Stimulated activated CD8-positive, alpha-beta memory T cell treated with anti-CD3 and anti-CD28 coated beads, Interleukin-15, amount 100 ng/mL, for 4 hours (primary cell): ENCODE results near the gene SLC29A3.

ENCODE experiments used
- DNase-seq, 2 donors: peaks; one replicate each; pipeline ENCODE4 v3.0.0-alpha.2; 2020; ENCODE audit warnings: low read depth in 2 of 2

SLC29A3 gene

DNA sequence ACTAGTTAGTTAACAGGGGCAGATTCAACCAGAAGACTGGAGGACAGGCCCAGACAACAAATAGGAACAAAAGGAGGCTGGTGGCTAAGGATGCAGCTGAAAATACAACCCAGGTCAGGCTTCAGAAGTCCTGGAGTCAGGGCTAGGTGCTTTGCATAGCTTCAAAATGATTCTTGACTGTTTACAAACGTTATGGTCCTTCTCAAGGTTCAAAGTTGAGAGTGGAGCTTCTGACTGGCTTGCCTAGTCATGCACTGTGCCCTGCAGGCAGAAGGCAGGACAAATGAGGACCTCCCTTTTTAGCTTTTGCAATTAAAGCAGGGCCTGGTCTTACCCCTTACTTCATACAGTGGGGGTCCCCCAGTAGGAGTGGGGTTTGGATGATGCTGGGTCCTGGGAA is 73.2 kb downstream of the SLC29A3 start:
- no peak for DNase-seq

DNA sequence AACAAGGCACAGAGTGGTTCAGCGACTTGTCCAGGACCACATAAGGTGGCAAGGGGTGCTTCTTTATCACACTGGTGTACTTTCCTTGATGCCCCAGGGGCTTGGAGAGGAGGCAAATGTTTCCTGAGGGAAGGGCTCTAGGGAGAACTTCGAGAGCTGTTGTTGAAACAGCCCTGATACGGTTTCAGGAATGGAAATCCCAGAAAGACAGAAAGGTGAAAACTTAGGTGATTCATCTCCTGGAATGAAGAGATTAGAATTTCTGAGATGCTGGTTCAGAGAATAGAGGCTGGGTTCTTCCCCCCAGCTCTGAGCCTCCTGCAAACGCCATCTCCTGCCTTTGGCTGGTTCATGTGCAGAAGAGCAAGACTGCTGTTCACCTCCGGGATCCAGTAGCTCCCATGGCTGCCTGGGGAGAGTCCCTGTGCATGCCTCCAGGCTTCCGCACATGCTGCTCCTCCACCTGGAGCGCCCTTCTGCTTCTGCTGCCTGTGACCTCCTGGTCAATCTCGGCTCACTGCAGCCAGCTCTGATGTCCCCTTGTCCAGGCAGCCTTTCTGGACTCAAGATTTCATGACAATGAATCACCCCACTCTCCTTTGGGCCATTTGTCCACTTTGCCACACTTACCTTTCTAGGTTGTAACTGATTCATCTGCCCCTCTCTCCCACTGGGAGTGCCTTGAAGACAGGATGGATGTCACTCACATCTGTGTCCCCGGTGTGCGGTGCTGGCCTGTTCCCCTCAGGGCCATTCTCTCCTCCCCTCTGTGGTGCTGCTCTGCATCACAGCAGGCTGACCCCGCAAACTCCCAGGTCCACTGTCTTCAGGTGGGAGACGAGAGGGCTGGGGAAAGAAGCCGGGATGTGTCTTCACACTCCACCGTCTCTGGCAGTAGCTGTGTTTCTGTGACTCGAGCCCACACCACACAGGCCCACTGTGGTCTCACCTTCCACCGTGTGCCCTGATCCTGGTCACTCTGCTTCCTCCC is 74.0 kb downstream of the SLC29A3 start:
- DNase-seq: no peak

DNA sequence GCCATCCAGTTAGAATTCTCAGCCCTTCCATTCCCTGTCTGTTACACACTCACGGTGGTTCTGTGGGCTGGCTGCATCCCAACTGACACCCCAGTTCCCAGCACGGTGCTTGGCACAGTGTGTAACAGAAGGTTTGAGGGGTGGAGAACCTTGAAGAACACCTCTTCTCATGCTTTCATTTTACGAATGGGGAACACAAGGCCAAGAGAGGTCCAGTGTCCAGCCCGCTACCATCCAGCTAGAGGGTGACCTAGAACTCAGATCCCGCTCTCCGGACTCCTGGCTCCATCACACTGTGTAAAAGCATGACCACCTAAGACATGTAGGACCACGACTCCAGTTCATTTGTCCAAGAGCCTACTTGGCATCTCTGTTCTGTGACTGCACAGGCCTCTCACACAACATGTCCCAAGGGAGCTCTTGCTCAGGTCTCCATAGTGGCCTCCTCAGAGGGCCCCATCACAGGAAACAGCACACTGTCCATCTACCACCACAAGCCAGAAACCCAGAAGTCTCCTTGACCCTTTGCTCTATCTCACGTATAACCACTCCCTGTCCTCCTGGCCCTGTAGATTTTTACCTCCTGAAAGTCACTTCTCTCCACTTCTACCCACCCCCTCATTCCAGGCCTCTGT is 74.9 kb downstream of the SLC29A3 start:
- no peak for DNase-seq

DNA sequence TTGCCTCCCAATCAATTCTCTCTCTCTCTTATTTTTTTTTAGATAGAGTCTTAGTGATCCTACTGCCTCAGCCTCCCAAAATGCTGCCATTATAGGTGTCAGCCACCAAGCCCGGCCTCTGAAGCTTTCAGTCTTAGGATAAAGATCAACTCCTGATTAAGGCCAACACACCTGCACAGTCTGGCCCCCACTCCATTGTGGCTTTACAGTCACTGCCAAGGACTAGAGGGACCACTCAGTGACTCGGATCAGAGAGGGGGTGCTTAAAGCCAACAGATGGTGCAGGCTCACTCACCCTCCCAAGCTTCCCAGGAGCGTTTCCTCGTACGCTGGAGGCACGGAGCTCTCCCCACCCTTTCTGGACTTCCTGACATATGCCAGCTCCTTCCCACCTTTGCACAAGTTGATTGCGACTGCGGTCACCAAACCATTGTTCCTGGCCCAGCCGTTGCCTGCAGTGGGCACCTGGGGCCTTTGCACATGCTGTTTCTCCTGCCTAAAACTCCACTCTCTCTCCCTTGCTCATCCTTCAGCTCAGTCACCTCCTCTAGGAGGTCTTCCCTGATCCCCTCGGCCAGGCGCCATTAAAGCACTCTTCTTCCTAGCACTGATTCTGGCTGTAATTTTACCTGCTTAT is 76.0 kb downstream of the SLC29A3 start:
- DNase-seq: no peak

DNA sequence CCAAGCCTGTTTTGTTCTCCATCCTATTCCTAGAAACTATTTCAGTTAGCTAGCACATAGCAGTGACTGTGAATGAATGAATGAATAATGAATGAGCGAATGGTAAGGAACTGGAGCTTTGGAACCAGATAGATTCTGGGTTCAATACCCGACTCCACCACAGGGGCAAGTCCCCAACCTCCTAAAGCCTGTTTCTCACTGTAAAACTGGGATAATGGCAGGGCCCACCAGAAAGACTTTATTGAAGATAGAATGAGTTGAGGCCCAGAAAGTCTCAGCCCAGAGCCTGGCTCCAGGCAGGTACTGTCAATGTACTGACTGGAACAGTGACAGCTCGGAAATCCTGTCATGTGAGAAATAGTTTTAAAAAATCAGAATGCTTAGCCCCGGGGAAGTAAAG is 76.6 kb downstream of the SLC29A3 start:
- no peak for DNase-seq

DNA sequence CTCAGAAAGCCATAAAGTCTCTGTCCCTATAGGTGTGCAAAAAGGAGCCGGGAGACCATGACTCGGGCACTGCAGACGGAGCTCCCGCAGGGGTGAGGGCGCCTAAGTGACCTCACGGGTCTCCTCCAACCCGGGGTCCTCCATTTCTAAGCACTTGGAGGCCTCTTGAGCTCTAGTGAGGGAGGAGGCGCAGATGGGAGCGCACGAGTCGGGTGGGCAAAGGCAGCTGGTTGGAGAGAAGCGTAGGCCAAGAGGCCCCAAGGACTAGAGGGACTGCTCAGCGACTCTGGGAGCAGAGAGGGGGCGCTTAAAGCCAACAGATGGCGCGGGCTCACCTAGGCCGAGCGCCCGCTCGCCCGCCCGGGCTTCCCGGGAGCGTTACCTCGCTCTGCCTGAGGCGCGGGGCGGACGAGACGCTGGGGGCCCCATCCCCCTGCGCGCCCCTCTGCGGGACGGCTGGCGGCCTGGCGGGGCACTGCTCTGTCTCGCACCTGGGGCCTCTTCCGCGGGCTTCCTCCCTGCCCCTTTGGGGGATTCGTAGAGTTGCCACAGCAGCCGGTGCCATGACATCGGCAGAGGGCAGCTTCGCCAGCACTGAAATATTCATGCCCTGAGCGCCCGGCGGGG is 77.1 kb downstream of the SLC29A3 start:
- DNase-seq: no peak

DNA sequence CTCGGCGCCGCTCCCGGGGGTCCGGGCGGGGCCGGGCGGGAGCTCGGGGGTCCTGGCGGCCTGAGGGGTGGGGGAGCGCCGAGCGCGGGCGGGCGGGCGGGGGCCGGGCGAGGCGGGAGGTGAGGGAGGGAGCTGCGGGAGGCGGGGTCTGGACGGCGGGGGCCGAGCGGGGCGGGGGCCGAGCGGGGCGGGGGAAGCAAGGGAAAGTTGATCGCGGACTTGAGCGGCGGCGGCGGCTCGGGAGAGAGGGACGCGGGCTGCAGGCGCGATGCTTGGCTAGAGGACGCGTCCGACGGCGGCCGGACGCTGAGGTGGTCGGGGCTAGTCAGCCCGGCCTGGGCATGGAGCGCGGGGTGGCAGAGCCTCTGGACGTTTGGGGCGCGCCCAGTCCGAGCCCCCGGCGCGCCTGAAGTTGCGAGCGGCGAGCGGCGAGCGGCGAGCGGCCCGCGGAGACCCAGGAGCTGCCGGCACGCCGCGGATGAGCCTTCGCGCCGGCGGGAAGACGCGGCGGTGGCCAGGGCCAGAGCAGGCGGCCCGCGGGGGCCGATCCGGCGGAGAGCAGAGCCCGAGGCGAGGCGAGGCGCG is 77.7 kb downstream of the SLC29A3 start, which contains the start of gene CDH23:
Gene CDH23, plus strand, starts transcription at position 210 of the 585 bp plus-strand sequence. CDS start 42,912 bp downstream, outside the sequence.
- DNase-seq: no peak

DNA sequence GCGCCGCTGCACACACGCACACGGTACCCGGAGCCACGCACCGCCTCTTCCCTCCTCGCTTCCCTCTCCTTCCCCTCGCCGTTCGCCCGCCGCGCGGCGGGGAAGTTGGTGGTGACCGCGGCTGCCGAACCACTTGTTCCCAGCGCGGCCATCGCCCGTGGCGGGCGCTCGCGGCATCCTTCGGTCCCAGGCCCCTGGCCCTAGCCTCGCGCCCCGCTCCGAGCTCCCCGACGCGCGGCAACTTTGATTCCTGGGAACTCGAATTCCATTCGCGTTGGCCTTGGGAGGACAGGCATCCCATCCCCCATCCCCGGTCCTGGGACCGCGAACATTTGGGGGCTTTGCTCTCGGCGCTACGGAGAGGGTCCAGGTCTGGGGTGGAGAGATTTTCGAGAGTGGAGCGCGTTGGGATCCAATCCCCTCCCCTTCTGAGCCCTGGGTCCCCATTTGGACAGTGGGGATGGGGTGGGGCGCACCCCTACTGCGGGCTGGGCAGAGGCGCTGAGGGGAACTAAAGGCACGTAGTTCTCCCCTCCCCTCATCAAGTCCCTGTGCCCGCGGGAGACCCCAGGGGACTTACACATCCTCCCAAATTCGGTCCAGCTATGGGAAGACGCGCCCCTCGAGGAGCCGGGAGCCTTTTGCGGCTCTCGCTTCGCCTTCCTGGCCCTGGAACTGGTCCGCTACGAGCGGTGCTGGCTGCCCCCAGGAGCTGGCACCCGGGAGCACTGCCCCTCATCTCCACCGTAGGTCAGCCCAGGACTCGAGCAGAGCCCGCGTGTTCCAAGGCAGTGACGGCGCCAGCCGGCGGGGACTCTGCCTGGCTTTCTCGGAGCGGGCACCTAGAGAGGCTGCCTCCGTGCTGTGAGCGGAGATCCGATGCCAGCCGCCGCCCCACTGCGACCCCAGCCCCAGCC is 78.5 kb downstream of the SLC29A3 start:
- DNase-seq: no peak

DNA sequence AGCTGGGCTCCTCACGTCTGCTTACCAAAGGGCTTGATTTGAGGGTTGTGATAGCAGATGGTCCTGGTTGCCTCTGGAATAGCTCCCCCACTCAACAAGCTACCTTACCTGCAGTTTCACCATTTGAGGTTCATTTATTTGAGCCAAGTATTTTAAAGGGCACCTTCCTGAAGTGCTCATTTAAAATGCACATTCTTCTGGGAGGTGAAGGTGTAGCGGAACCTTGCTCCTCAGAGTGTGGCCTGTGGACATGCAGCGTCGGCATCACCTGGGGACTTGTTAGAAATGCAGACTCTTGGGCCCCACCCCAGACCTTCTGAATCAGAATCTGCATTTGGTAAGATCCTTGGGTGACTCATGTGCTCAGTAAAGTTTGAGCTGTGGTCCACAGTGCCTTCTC is 79.9 kb downstream of the SLC29A3 start:
- DNase-seq: no peak

DNA sequence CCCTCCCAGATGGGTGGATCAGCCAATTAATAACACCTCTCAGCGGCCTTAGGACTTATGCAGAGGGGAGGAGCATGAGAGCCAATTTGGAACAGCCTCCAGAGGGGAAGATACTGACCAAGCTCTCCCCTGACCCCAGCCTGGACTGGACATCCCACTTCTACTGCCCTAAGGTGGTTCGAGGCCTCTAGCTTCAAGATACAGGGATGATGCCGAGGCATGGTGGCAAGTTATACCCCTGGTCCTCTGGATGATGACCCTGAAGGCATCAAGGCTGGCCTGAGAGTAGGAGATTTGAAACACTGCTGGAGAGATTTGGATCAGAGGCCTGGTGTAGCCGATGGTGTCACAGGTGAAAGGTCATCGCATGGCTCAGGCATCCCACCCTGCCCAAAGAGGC is 80.9 kb downstream of the SLC29A3 start:
- DNase-seq: no peak

DNA sequence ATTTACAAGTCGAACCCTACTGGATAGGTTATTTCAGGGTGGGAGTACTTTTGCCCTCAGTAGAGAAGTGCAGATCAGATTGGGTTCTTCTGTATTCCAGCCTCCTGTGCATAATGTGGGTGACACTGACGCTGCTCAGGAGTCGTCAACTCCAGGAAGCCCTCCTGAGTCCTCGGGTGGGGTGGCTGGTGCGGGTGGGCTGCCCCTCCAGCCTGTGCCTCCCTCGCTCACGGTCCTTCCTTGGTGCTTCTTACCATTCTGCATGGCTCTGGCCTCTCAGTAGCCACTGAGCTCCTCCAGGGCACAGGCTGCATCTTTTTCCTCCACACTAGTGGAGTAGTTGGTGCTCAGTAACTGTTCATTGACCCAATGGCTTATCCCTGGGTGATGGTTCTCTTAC is 82.0 kb downstream of the SLC29A3 start:
- DNase-seq: no peak

DNA sequence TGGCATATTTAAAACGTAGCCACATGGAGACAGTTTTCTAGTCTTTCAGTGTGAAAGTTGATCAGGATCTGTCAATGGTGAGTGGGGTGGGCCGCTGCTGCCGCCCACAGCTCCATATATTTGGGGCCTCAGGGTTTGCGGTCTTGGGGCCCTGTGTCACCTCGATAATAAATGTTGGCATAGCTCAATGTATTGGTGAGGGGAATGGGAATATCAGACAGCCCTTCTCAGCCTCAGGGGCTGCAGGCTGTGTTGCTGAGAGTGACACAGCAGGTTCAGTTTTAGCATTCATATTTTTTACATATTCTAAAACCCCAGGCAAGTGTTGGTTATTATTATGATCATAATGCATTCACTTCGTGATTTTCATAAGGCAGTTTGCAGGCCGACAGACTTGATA is 82.9 kb downstream of the SLC29A3 start:
- DNase-seq: no peak

DNA sequence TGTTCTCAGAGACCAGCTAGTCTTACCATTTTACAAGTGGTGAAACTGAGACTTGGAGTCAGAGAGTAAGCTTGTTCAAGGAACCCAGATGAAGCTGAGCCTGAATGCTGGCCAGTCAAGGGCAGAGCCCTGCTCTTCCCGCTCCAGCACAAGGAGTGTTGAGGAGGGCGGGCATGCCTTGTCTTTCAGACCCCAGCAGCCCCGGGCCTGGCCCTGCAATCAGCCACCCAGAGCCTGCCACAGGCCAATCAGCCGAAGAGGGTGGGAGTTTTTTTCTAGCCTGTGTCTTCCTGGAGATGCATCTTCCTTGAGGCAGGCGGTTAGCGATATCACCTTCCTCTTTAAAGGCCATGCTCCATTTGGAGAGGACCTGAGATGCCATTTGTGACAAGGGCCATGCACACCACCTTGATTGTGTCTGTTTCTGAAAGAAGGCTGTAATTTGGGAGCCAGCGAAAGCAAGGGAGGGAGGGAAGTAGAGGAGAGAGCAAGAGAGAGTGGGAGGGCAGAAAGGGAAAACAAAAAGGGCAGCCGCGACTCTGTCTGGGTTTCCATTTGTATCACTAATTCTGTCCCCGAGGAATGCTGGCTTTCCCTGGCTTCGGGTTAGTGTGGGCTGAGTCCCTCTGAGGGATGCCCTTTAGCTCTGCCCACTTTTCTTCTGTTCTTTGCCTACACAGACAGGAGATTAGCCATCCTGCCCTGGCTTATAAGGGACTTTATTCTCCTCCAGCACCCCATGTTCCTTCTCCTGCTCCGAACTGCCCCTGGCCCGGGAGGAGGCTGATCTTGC is 85.6 kb downstream of the SLC29A3 start:
- no peak for DNase-seq

DNA sequence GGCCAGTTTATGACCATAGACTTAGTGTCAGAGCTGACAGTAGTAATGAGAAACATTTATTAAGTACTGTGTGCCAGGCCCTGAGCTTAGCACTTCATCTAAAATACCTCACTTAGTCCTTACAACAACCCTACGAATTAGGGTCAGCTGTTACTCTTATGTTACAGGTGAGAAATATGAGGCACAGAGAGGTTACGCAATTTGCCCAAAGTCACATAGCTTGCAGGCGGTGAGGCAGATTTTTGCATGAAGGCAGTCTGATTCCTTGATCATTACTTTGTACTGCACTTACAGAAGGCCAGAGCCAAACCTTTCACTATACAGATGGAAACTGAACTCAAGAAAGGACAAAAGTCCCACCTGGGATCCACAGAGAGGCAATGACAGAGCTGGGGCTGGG is 87.8 kb downstream of the SLC29A3 start:
- no peak for DNase-seq

DNA sequence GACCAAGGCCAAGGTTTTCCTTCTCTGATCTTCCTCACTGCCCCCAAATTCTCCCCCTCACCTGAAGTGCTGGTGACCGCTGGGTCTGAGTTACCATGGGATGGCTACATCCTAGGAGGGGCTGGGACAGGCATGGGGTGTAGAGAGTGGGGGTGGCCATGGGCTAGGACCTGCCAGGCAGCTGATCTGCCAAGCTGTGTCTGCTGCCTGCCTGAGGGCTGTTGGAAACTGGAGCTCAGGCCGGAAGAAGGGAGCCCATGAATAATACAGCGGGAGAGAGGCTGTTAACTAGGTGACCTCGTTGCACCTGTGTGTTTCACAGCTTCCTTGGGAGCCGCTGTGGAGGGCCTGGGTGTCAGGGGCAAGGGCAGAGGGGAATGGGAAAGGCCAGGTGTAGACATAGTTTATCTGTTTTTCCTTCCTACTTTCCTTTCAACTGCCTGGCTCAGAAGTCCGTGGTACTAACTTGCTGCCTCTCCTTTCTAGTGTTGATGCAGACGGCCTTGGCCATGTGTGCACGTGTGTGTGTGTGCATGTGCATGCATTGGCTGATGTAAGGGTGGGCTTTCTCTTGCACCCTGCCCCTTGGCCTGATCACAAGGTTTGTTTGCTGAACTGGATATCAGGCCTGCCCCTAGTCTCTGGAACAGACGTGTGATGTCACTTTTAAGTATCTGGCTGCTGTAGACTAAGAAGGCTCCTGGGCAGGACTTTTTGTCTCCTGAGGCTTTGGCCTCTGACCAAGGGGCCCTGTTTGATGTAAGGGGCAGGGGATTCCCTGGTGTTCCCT is 89.6 kb downstream of the SLC29A3 start:
- no peak for DNase-seq

DNA sequence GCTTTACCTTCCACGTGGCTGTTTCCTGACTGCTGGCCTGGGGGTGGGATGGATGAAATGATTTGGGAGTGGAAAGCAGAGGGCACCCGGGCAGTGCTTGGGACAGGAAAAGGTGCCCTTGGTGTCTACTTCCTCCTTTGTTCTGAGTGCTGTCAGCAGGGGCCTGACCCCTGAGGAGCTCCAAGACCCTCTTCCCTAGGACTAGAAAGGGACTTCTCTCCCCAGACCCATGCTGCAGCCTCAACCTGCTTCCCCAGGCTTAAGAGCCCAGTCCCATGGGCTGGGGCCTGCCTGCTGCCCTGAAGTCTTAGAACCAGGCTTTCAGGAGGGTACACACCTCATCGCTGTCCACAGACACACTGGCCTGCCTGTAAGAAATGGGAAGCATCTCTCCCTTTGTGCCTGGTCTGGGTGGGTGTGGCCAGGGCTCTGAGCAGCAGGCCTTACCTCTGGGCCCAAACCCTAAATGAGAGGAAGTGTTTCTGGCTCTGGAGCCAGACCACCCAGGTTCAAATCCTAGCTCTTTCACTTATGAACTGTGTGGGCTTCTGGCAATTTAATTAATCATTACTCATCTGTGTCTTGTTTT is 90.6 kb downstream of the SLC29A3 start:
- no peak for DNase-seq
